ENCODE measurements around the gene FAM120C.

The FAM120C gene

DNA sequence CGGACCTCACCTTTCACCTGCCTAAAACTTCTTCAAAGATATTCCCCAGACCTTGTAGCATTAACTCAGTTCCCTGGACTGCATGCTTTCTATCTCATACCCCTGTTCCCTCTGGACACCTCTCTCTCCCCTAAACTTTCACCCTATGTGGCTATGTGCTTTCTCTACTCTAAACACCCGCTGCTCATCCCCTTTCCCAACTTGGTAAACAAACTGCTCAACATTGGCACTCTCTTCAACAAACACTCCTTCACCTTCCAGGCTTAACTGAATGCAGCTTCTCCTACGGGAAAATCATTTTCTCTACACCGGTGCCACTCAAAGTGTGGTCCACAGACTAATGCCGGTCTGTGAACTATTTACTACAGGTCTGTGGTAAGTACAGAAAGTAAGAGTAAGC, 158.7 kb downstream of the FAM120C start:
- no peak for DNase-seq

Measured in GOT3 (cell line).